OCI-LY3 (cell line): Measurements from ENCODE around the gene KDM3A.

Experiments
- H2AFZ ChIP-seq: fragments of 200-600, 300-600 bp; shearing (Covaris generic); 2 replicates; pipeline ENCODE4 v1.6.0; 2014; ENCODE audit warnings: antibody characterized with exemption, low read depth, low read length
- H3K27ac ChIP-seq: fragments of 200-600, 300-600 bp; sonication (generic); 2 replicates; pipeline ENCODE4 v1.5.1; 2014; ENCODE audit warnings: mild to moderate bottlenecking, low read length, moderate library complexity, mixed read lengths
- H3K27me3 ChIP-seq: fragments of 200-600, 300-600 bp; sonication (generic); 2 replicates; pipeline ENCODE4 v1.6.1; 2014; ENCODE audit warnings: low read depth, low read length, mixed read lengths
- H3K36me3 ChIP-seq: fragments of 200-600, 300-600 bp; sonication (generic); replicated peaks from 2 replicates; pipeline ENCODE3; 2014; ENCODE audit warnings: low read depth, low read length, mixed read lengths
- H3K4me1 ChIP-seq: fragments of 300-600, 200-600 bp; sonication (generic); 2 replicates; pipeline ENCODE4 v1.6.1; 2014; ENCODE audit warnings: low read length, mixed read lengths
- H3K4me2 ChIP-seq: fragments of 200-600, 300-600 bp; sonication (generic); 2 replicates; pipeline ENCODE4 v1.6.1; 2014; ENCODE audit warnings: low read length, mixed read lengths
- H3K4me3 ChIP-seq: fragments of 300-600, 200-600 bp; sonication (generic); 2 replicates; pipeline ENCODE4 v1.5.1; 2014; ENCODE audit warnings: antibody characterized with exemption, mild to moderate bottlenecking, low read length, moderate library complexity
- H3K79me2 ChIP-seq: fragments of 300-600, 200-600 bp; shearing (Covaris generic); 2 replicates; pipeline ENCODE4 v1.6.1; 2014; ENCODE audit warnings: mild to moderate bottlenecking, low read length, mixed read lengths
- H3K9ac ChIP-seq: fragments of 300-600, 200-600 bp; shearing (Covaris generic); 2 replicates; pipeline ENCODE4 v1.6.0; 2014; ENCODE audit warnings: mild to moderate bottlenecking, low read length, moderate library complexity
- H3K9me3 ChIP-seq: fragments of 200-600, 300-600 bp; shearing (Covaris generic); 2 replicates; pipeline ENCODE4 v1.6.1; 2014; ENCODE audit warnings: low read length, mixed read lengths; ENCODE audit not compliant: insufficient read depth
- H4K20me1 ChIP-seq: fragments of 200-600, 300-600 bp; sonication (generic); 2 replicates; pipeline ENCODE4 v1.6.1; 2016; ENCODE audit warnings: low read length, mixed read lengths; ENCODE audit not compliant: insufficient read depth
- EZH2phosphoT487 ChIP-seq: fragments of 200-600 bp; shearing (Covaris generic); IDR thresholded peaks from 2 replicates; pipeline ENCODE4 v1.6.1; 2018; ENCODE audit warnings: antibody characterized with exemption, mixed run types, low read depth
- TF ChIP-seq, protein P1 (sequence below): fragments of 200-600, 300-600 bp; sonication (generic); IDR thresholded peaks from 2 replicates; pipeline ENCODE4 v1.5.1; 2014; ENCODE audit warnings: antibody characterized with exemption, low read length, low read depth

Gene KDM3A

DNA sequence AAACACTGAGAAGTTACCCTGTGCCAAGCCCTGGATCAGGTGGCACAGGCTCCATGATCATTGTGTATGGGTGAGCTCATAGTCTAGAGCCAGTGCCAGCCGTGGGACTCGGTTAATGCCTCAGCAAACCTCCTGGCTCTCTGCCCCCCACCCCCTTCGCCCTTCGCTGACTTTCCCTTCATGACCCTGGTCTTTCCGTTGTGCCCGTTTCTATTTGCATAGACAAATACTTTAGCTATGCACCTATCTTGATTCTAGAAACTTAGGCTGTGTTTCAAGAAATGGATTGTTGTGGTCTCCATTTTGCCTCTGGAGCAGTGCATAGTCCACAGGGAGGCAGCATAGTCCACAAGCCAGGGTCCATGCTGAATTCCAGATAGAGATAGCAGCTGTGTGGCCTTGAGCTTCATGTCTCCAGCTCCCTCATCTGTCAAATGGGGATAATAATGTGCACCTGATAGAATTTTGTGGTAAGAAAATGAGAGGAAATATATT is 44.8 kb upstream of the KDM3A start:
- H2AFZ ChIP-seq = peak overlapping the region; percentile 87

DNA sequence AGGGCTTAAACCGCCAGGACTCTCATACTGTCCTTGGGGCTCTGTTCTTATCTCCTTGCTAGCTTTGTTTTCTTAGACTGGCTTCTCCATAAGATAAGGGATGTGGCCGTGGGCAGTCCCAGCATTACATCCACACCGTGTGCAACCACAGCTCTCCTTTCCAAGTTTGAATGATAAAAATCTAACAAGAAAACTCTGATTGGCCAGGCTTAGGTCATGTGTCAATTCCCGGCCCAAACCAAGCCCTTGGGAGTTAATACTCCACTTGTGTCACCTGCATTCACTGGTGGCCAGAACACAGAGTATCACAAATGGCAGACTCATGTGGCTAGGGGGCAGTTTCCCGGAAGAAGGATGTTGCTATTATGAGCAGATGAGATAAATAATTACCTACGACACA is 43.2 kb upstream of the KDM3A start:
- Histone ChIP-seq H3K27ac (no peak overlapping the region), H3K4me1 (peaks cover 11% of the 10 kb centered on the region; the same call in 1 of the 2 replicates), H4K20me1 (no peaks in the 10 kb centered on the region), H3K27me3 (0 out of 2 replicates have a peak, but pooled peaks cover 6% of the 10 kb centered on the region), H3K79me2 (no peaks in the 10 kb centered on the region), H3K9me3 (no peaks in the 10 kb centered on the region), H3K36me3 (no peaks in the 10 kb centered on the region), H3K4me3 (no peak overlapping the region), H2AFZ (peak overlapping the region; percentile 42; the same call in 1 of the 2 replicates), H3K4me2 (no peak overlapping the region), H3K9ac (no peak overlapping the region)
- no peak for TF ChIP-seq EZH2phosphoT487
- TF ChIP-seq, protein P1, sequence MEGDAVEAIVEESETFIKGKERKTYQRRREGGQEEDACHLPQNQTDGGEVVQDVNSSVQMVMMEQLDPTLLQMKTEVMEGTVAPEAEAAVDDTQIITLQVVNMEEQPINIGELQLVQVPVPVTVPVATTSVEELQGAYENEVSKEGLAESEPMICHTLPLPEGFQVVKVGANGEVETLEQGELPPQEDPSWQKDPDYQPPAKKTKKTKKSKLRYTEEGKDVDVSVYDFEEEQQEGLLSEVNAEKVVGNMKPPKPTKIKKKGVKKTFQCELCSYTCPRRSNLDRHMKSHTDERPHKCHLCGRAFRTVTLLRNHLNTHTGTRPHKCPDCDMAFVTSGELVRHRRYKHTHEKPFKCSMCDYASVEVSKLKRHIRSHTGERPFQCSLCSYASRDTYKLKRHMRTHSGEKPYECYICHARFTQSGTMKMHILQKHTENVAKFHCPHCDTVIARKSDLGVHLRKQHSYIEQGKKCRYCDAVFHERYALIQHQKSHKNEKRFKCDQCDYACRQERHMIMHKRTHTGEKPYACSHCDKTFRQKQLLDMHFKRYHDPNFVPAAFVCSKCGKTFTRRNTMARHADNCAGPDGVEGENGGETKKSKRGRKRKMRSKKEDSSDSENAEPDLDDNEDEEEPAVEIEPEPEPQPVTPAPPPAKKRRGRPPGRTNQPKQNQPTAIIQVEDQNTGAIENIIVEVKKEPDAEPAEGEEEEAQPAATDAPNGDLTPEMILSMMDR = no peak

More for the DNA sequence above, 44.8 kb upstream of the KDM3A start:
- Histone ChIP-seq H3K9me3 (no peaks in the 10 kb centered on the region), H3K36me3 (no peaks in the 10 kb centered on the region), H3K27ac (no peak overlapping the region), H3K9ac (0 out of 2 replicates have a peak overlapping the region, but pooled peaks have one; percentile 1), H3K79me2 (no peaks in the 10 kb centered on the region), H4K20me1 (no peaks in the 10 kb centered on the region), H3K4me1 (peaks cover 11% of the 10 kb centered on the region; the same call in 1 of the 2 replicates), H3K27me3 (0 out of 2 replicates have a peak, but pooled peaks cover 6% of the 10 kb centered on the region), H3K4me3 (peak overlapping the region; percentile 63), H3K4me2 (peak overlapping the region; percentile 59)
- TF ChIP-seq, protein P1 = peak; percentile 70
- TF ChIP-seq EZH2phosphoT487 = no peak

DNA sequence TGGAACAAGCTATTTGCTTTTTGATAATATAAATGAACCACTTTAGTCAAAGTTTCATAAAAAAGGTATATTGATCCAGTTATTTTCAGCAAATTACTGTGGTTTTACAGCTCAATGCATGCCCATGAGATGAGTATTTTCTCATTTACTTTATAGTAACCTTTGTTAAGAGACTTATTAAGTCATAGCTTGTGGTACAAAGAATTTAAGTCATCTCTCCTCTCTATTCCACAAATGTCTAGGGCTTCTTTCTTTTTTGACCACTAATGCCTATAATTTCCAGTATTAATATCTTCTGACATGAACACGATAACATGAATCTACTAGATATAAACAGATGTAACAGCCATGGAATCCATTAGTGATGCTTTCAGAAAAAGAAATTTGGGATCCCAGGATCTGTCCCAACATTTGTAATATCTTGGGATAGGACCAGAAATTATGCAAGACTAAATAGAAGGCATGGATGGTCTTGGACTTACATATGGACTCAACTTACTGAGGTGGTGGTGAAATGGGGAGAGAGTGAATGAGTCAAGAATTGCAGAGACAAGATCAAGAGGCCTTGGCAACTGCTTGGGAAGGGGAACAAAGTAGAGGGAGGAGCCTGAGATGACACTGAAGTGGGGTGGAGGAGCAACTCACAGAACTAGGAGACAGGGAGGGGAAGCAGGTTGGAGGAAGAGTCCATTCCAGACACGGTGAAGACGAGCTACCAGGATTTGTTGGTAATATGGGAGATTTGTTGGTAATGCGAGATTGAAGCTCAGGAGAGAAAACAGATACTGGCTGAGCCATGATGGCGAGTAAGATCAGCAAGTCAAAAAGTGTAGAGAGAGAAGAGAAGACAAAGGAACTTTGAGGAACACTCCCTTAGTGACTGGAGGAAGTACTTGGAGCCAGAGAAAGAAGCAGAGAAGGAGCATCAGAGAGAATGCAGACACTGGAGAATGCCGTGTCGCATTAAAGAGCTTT is 42.4 kb upstream of the KDM3A start:
- Histone ChIP-seq H3K36me3 (no peaks in the 10 kb centered on the region), H3K79me2 (no peaks in the 10 kb centered on the region), H3K9ac (no peak overlapping the region), H3K9me3 (no peaks in the 10 kb centered on the region), H3K27me3 (0 out of 2 replicates have a peak, but pooled peaks cover 6% of the 10 kb centered on the region), H4K20me1 (no peaks in the 10 kb centered on the region), H3K4me2 (no peak overlapping the region), H2AFZ (peak overlapping the region; percentile 42; the same call in 1 of the 2 replicates), H3K27ac (no peak overlapping the region), H3K4me1 (peaks cover 8% of the 10 kb centered on the region; the same call in 1 of the 2 replicates), H3K4me3 (no peak overlapping the region)
- TF ChIP-seq, protein P1 = no peak
- no peak for TF ChIP-seq EZH2phosphoT487

DNA sequence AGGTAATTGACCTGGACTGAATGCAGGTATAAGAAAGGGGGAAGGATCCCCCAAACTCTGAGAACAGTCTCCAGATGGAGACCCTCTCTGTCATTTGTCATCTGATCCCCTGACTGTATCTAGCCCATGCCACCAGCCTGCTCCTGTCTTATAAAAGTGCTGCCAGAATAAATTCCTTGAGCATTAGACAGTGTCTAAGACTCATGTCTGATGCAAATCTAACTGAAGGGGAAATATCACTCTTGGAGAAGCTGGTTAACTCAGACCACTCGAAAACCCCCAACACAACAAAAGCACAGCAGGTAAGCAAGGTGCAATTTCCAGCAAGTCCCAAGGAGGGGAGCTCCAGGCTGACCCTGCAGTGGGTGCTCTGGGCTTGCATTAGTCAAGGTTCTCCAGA is 40.9 kb upstream of the KDM3A start:
- Histone ChIP-seq H3K4me2 (no peak overlapping the region), H3K9ac (no peak overlapping the region), H3K36me3 (no peaks in the 10 kb centered on the region), H3K4me1 (peaks cover 4% of the 10 kb centered on the region; the same call in 1 of the 2 replicates), H3K27me3 (0 out of 2 replicates have a peak, but pooled peaks cover 6% of the 10 kb centered on the region), H3K9me3 (no peaks in the 10 kb centered on the region), H2AFZ (no peak overlapping the region), H3K4me3 (no peak overlapping the region), H3K27ac (no peak overlapping the region), H3K79me2 (no peaks in the 10 kb centered on the region), H4K20me1 (no peaks in the 10 kb centered on the region)
- no peak for TF ChIP-seq EZH2phosphoT487
- TF ChIP-seq, protein P1 = no peak
